ENCODE data around the gene MBD3L1. TPM values are rescaled to one million over a fixed set of nuclear protein-coding genes. Genes with fewer than 3 reads are reported as not detected.

MBD3L1 gene
- total RNA-seq, 5 donors from 2014 or later (not counting 1 experiment from before 2014, with no cell fraction given), result not detected

Other genes starting within 250 kb of the MBD3L1 start
- gene ADAMTS10, start 221.7 kb upstream of the MBD3L1 start, total RNA-seq, result 100 to 1,000 TPM in 1 of 5 donors, 10 to 100 TPM in 4; 57.2 to 103 (median 80.1) TPM
- not detected for gene NFILZ, start 201.7 kb upstream of the MBD3L1 start, total RNA-seq
- not detected for gene ACTL9, start 133.6 kb upstream of the MBD3L1 start, total RNA-seq
- not detected for gene OR2Z1, start 110.7 kb upstream of the MBD3L1 start, total RNA-seq
- 10 to 100 TPM; 23.7 to 42.2 (median 40.2) TPM for gene ZNF558, start 73 bp upstream of the MBD3L1 start, total RNA-seq
- gene MUC16, start 178.0 kb downstream of the MBD3L1 start, total RNA-seq, result under 1 TPM in 4 of 5 donors, not detected in 1; 0.03 to 0.16 (median 0.05) TPM

Measured in T-cell (primary cell).